Astrocyte (in vitro differentiated cells and primary cell): ENCODE results near the gene FBXW5.

Source experiments
- EZH2 ChIP-seq: IDR thresholded peaks from 2 replicates; pipeline ENCODE4 v1.6.1; 2012; ENCODE audit warnings: mild to moderate bottlenecking, low read length, inconsistent platforms; ENCODE audit not compliant: insufficient read depth
- TF ChIP-seq, protein P1 (sequence below): IDR thresholded peaks from 2 replicates; pipeline ENCODE4 v1.5.1; 2011; ENCODE audit warnings: low read depth, mild to moderate bottlenecking, inconsistent platforms, low read length, moderate library complexity; ENCODE audit not compliant: insufficient read depth

DNA sequence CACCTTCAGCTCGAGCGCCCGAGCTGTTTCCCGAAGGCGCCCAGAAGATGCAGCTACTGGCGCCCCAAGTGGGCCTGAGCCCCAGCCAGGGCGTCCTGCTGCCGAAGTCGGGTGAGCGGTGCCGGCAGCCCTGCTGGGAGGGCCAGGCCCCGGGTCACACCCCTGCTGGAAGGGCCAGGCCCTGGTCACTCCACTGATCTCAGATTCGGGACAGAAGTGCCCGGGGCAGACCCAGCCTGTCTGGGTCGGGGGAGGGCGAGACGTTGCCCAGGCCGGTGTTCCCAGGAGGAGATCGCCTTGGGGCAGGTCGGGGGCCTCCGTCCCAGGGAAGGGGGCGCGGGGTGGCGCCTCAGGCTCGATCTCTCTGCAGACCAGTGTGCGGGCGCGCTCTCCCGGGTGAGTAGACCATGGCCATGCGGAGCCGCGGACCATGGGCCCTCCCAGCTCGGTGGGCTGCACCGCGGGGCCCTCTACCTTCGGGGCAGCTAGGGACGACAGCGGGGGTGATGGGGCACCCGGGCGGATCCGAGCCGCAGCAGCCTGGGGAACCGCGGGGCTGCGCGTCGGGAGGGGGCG lies 40.6 kb upstream of the FBXW5 start:
- TF ChIP-seq, protein P1, sequence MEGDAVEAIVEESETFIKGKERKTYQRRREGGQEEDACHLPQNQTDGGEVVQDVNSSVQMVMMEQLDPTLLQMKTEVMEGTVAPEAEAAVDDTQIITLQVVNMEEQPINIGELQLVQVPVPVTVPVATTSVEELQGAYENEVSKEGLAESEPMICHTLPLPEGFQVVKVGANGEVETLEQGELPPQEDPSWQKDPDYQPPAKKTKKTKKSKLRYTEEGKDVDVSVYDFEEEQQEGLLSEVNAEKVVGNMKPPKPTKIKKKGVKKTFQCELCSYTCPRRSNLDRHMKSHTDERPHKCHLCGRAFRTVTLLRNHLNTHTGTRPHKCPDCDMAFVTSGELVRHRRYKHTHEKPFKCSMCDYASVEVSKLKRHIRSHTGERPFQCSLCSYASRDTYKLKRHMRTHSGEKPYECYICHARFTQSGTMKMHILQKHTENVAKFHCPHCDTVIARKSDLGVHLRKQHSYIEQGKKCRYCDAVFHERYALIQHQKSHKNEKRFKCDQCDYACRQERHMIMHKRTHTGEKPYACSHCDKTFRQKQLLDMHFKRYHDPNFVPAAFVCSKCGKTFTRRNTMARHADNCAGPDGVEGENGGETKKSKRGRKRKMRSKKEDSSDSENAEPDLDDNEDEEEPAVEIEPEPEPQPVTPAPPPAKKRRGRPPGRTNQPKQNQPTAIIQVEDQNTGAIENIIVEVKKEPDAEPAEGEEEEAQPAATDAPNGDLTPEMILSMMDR: no peak
- TF ChIP-seq EZH2: peak; percentile 97
